PC-9 (cell line): ENCODE measurements around the gene SOX18. TPM values are rescaled to one million over a fixed set of nuclear protein-coding genes. Genes with fewer than 3 reads are reported as not detected.

Source experiments
- BruUV-seq: library from RNA; stranded (reverse); fragments of 400-500 nt; replicated peaks from 2 replicates; lab custom pipeline; 2021; lab: Mats Ljungman, UMichigan
- CTCF ChIA-PET: fragments of 300-600 bp; sonication (Branson Sonifier 250); formaldehyde crosslinking; loops from one replicate; lab custom pipeline; 2022; ENCODE audit warnings: antibody characterized with exemption; lab: Charles Lee
- POLR2A ChIA-PET: fragments of 300-600 bp; sonication (Branson Sonifier 250); formaldehyde crosslinking; loops from one replicate; lab custom pipeline; 2022; ENCODE audit warnings: antibody characterized with exemption; ENCODE audit not compliant: unreplicated experiment; lab: Charles Lee
- DNase-seq, 2 experiments: peaks; one replicate each; pipeline versions ENCODE4 v3.0.0 to v3.0.0-alpha.2; 2015 to 2022; ENCODE audit warnings: mixed read lengths in 1 of 2
- H2AFZ ChIP-seq: fragments of 200-600 bp; sonication (generic); 2 replicates; pipeline ENCODE4 v1.8.1; 2017; ENCODE audit warnings: antibody characterized with exemption
- H3F3A ChIP-seq: fragments of 200-600 bp; sonication (generic); 2 replicates; pipeline ENCODE4 v1.8.1; 2017; ENCODE audit warnings: antibody characterized with exemption, mild to moderate bottlenecking, low read depth; ENCODE audit not compliant: insufficient read depth
- H3K27ac ChIP-seq: fragments of 200-600 bp; sonication (generic); 2 replicates; pipeline ENCODE4 v1.6.1; 2016; ENCODE audit warnings: mixed run types
- H3K27me3 ChIP-seq: fragments of 200-600 bp; sonication (generic); 2 replicates; pipeline ENCODE4 v1.6.1; 2016; ENCODE audit warnings: low read depth, mixed run types; ENCODE audit not compliant: insufficient read depth
- H3K36me3 ChIP-seq: fragments of 200-600 bp; sonication (generic); 2 replicates; pipeline ENCODE4 v1.6.1; 2016; ENCODE audit warnings: low read depth, mixed run types
- H3K4me1 ChIP-seq: fragments of 200-600 bp; sonication (generic); replicated peaks from 2 replicates; pipeline ENCODE4 v1.6.1; 2016; ENCODE audit warnings: mixed run types; ENCODE audit not compliant: insufficient read depth
- H3K4me2 ChIP-seq: fragments of 200-600 bp; sonication (generic); 2 replicates; pipeline ENCODE4 v1.6.1; 2017; ENCODE audit warnings: mixed run types
- H3K4me3 ChIP-seq: fragments of 200-600 bp; sonication (generic); 2 replicates; pipeline ENCODE4 v1.6.1; 2016; ENCODE audit warnings: mixed run types
- H3K79me2 ChIP-seq: fragments of 200-600 bp; sonication (generic); 2 replicates; pipeline ENCODE4 v1.6.1; 2017; ENCODE audit warnings: low read depth, mixed run types
- H3K9me2 ChIP-seq: fragments of 200-600 bp; sonication (generic); 2 replicates; pipeline ENCODE4 v1.8.1; 2017; ENCODE audit warnings: mild to moderate bottlenecking; ENCODE audit not compliant: insufficient read depth
- H3K9me3 ChIP-seq: fragments of 200-600 bp; sonication (generic); 2 replicates; pipeline ENCODE4 v1.8.1; 2016; ENCODE audit warnings: low read depth; ENCODE audit not compliant: insufficient read depth
- H4K20me1 ChIP-seq: fragments of 200-600 bp; sonication (generic); 2 replicates; pipeline ENCODE4 v1.8.1; 2017; ENCODE audit not compliant: insufficient read depth
- CTCF ChIP-seq: fragments of 200-600 bp; sonication (generic); conservative IDR thresholded peaks from 2 replicates; pipeline ENCODE4 v1.6.1; 2017; ENCODE audit warnings: mixed run types, antibody characterized with exemption, mild to moderate bottlenecking, moderate library complexity
- EZH2 ChIP-seq: fragments of 200-600 bp; sonication (generic); IDR thresholded peaks from 2 replicates; pipeline ENCODE4 v1.8.0; 2017; ENCODE audit warnings: antibody characterized with exemption, low read depth
- intact Hi-C: fragments of 100-400 bp; cut with micrococcal nuclease; formaldehyde crosslinking; loops from one replicate; pipeline ENCODE4 v1.10.0; 2022; ENCODE audit not compliant: unreplicated experiment
- total RNA-seq: library from RNA; stranded (reverse); gene quantifications from 2 replicates; pipeline ENCODE4 v1.2.3, GENCODE V29; 2021

Gene SOX18
- total RNA-seq, 1 experiment from 2014 or later, result not detected

DNA sequence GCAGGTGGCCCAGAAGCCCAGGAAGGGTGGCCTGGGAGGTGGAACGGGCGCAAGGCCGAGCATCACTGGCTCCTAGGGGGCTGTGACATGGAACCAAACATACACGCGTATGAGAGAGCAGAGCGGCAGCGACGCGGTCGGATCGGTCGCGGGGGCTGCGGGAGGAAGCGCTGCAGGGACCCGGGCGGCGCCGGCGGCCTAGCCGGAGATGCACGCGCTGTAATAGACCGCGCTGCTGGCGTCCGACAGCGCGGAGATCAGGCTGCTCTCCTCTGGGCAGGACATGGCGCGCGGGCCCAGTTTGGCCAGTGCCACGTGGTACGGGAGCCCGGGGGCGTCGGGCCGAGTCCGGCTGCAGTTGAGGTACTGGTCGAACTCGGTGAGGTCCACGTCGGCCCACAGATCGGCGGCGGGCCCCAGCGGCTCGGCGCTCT, 1.5 kb downstream of the SOX18 start:
- CTCF ChIA-PET, result no interaction called here
- peaks cover 17% of the 10 kb centered on the region for H3K4me1 ChIP-seq

DNA sequence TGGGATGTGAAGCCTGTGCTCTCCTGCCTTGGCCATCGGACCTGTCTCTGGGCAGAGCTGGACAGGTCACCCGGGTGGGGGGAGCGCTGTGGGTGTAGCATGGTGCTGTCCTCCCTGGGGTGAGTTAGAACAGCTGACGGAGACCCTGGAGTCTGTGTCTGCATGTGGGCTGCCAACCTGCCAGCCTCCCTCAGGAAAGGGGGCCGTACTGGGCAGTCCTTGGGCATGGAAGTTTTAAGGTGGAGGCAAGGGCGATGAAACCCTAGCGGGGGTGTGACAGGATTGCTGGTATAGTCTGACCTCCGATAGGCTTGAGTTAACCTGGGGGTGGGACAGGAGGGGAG, 2.4 kb downstream of the SOX18 start:
- Histone ChIP-seq H2AFZ (no peak overlapping the region), H3K4me3 (no peak overlapping the region), H3K9me3 (no peaks in the 10 kb centered on the region), H3K9me2 (no peaks in the 10 kb centered on the region), H3K36me3 (no peaks in the 10 kb centered on the region), H3K27me3 (peaks cover 26% of the 10 kb centered on the region), H4K20me1 (no peaks in the 10 kb centered on the region), H3K79me2 (no peaks in the 10 kb centered on the region), H3K27ac (no peak overlapping the region), H3K4me2 (no peak overlapping the region), H3F3A (peaks cover 18% of the 10 kb centered on the region), H3K4me1 (peaks cover 17% of the 10 kb centered on the region)
- no peak for DNase-seq
- CTCF ChIA-PET, result no interaction called here
- TF ChIP-seq EZH2 (no peak), CTCF (no peak)
- no TSS peak for BruUV-seq
- intact Hi-C loops, result no loop called here
- POLR2A ChIA-PET, result no interaction called here

More for the DNA sequence above, 1.5 kb downstream of the SOX18 start:
- H3F3A ChIP-seq, result peaks cover 18% of the 10 kb centered on the region
- no peak overlapping the region for H3K4me3 ChIP-seq
- DNase-seq, result no peak
- H3K9me2 ChIP-seq, result no peaks in the 10 kb centered on the region
- peaks cover 29% of the 10 kb centered on the region for H3K27me3 ChIP-seq
- H3K9me3 ChIP-seq, result no peaks in the 10 kb centered on the region
- no peak overlapping the region for H2AFZ ChIP-seq
- no peaks in the 10 kb centered on the region for H3K79me2 ChIP-seq
- intact Hi-C loops, result no loop called here
- TF ChIP-seq CTCF (no peak), EZH2 (no peak)
- BruUV-seq, result no TSS peak
- H3K4me2 ChIP-seq, result no peak overlapping the region
- H3K36me3 ChIP-seq, result no peaks in the 10 kb centered on the region
- POLR2A ChIA-PET, result no interaction called here
- H3K27ac ChIP-seq, result no peak overlapping the region
- no peaks in the 10 kb centered on the region for H4K20me1 ChIP-seq

DNA sequence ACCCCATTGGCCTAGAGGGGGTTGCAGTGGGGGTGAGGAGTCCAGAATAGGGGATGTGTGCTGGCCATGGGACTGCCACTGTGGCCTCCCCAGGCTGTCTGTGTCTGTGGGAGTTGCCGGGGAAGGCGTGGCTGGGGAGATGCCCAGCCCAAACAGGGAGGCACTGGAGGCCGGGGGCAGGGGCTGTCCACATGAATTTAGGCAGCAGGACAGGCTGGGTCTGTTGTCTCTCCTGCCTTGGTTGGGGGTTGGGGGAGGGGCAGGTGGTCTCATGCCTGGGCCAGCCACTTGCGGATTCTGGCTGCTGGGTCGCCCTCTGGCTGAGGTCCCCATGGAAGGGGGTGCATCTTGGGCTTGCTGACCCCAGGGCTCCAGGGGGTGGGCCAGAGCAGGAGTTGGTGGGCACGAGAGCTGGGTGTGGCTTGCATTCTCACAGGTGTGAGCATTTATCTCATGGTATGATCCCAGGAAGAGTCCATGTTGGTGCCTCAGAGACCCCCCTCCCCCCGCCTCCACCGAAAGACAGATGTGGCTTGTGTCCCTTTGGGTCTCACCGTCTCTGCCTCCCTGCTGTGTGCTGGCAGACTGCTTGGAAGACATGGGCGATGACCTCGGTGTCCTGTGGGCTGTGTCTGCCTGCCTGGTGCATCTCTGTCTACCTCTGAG, 4.0 kb downstream of the SOX18 start:
- TF ChIP-seq EZH2, result no peak
- no peaks in the 10 kb centered on the region for H3K9me3 ChIP-seq
- peaks cover 17% of the 10 kb centered on the region for H3K4me1 ChIP-seq
- peaks cover 27% of the 10 kb centered on the region for H3K27me3 ChIP-seq
- H3K9me2 ChIP-seq, result no peaks in the 10 kb centered on the region
- H3K4me2 ChIP-seq, result peak overlapping the region; percentile 43
- no peak overlapping the region for H3K4me3 ChIP-seq
- no peak overlapping the region for H2AFZ ChIP-seq
- no TSS peak for BruUV-seq
- ChIA-PET CTCF (interaction anchor here (0.6 kb wide), 1 partner anchor 24 kb away, joined by 3 read pairs; no protein-coding TSS in a partner anchor), POLR2A (no interaction called here)
- H3K79me2 ChIP-seq, result no peaks in the 10 kb centered on the region
- H3K36me3 ChIP-seq, result no peaks in the 10 kb centered on the region
- no peak overlapping the region for H3K27ac ChIP-seq
- intact Hi-C loops, result no loop called here
- H4K20me1 ChIP-seq, result no peaks in the 10 kb centered on the region
- peaks cover 18% of the 10 kb centered on the region for H3F3A ChIP-seq
- no peak for DNase-seq
